Mucosa of rectum (tissue), 2 donors: ENCODE data around the gene NPHS1.

ENCODE experiments used
- H3K27ac ChIP-seq, 2 donors: one replicate each; pipeline ENCODE4 v1.7.0; 2013; ENCODE audit warnings: inconsistent platforms in 2 of 2, low read depth in 2 of 2, low read length in 2 of 2
- H3K27me3 ChIP-seq, 2 donors: one replicate each; pipeline ENCODE4 v1.7.0; 2013; ENCODE audit warnings: low read length in 2 of 2; ENCODE audit not compliant: control insufficient read depth in 2 of 2, insufficient read depth in 2 of 2
- H3K36me3 ChIP-seq, 2 donors: one replicate each; pipeline ENCODE4 v1.7.0; 2013; ENCODE audit warnings: low read length in 2 of 2; ENCODE audit not compliant: control insufficient read depth in 2 of 2, insufficient read depth in 2 of 2
- H3K4me1 ChIP-seq, 2 donors: one replicate each; pipeline ENCODE4 v1.7.0; 2013; ENCODE audit warnings: low read length in 2 of 2, mild to moderate bottlenecking in 1 of 2; ENCODE audit not compliant: control insufficient read depth in 2 of 2, insufficient read depth in 2 of 2
- H3K4me3 ChIP-seq, 2 donors: one replicate each; pipeline ENCODE4 v1.7.0; 2013; ENCODE audit warnings: low read length in 2 of 2
- H3K9ac ChIP-seq, 2 donors: one replicate each; pipeline ENCODE4 v1.7.0; 2013; ENCODE audit warnings: low read length in 2 of 2, low read depth in 1 of 2, mild to moderate bottlenecking in 1 of 2
- H3K9me3 ChIP-seq, 2 donors: one replicate each; pipeline ENCODE4 v1.7.0; 2013; ENCODE audit warnings: low read length in 2 of 2; ENCODE audit not compliant: control insufficient read depth in 2 of 2
- donor health status: healthy.
- donor health status: Normal muscosa, but diverticular disease.

The NPHS1 gene

GRCh38 chr19:35789195-35789977 is 62.9 kb downstream of the NPHS1 start:
- H3K27ac ChIP-seq: no peak overlapping the region
- no peak overlapping the region for H3K9ac ChIP-seq
- no peaks in the 10 kb centered on the region for H3K36me3 ChIP-seq
- no peaks in the 10 kb centered on the region for H3K27me3 ChIP-seq
- H3K4me3 ChIP-seq: no peak overlapping the region
- no peaks in the 10 kb centered on the region for H3K9me3 ChIP-seq
- no peaks in the 10 kb centered on the region for H3K4me1 ChIP-seq

- no peaks in the 10 kb centered on the region for H3K27me3 ChIP-seq
- H3K9me3 ChIP-seq: no peaks in the 10 kb centered on the region
- no peak overlapping the region for H3K27ac ChIP-seq
- H3K4me3 ChIP-seq: no peak overlapping the region
- no peak overlapping the region for H3K9ac ChIP-seq
- H3K36me3 ChIP-seq: no peaks in the 10 kb centered on the region
- no peaks in the 10 kb centered on the region for H3K4me1 ChIP-seq
Measured at GRCh38 chr19:35788205-35788960, 63.9 kb downstream of the NPHS1 start.

GRCh38 chr19:35787227-35787799 is 65.0 kb downstream of the NPHS1 start:
- Histone ChIP-seq H3K9ac (no peak overlapping the region), H3K4me3 (no peak overlapping the region), H3K27me3 (no peaks in the 10 kb centered on the region), H3K9me3 (no peaks in the 10 kb centered on the region), H3K4me1 (no peaks in the 10 kb centered on the region), H3K36me3 (no peaks in the 10 kb centered on the region), H3K27ac (no peak overlapping the region)

GRCh38 chr19:35786299-35787160 is 65.8 kb downstream of the NPHS1 start:
- H3K9ac ChIP-seq: no peak overlapping the region
- no peaks in the 10 kb centered on the region for H3K27me3 ChIP-seq
- no peak overlapping the region for H3K27ac ChIP-seq
- H3K4me3 ChIP-seq: no peak overlapping the region
- H3K9me3 ChIP-seq: no peaks in the 10 kb centered on the region
- no peaks in the 10 kb centered on the region for H3K4me1 ChIP-seq
- H3K36me3 ChIP-seq: peaks cover 0 to under 1% of the 10 kb centered on the region in 2 donors

GRCh38 chr19:35785339-35785627 is 67.0 kb downstream of the NPHS1 start:
- Histone ChIP-seq H3K9me3 (no peaks in the 10 kb centered on the region), H3K9ac (no peak overlapping the region), H3K4me3 (no peak overlapping the region), H3K4me1 (no peaks in the 10 kb centered on the region), H3K27ac (no peak overlapping the region), H3K27me3 (no peaks in the 10 kb centered on the region), H3K36me3 (peaks cover 0 to 3% of the 10 kb centered on the region in 2 donors)

- no peaks in the 10 kb centered on the region for H3K27me3 ChIP-seq
- H3K36me3 ChIP-seq: peaks cover 0 to 3% of the 10 kb centered on the region in 2 donors
- no peak overlapping the region for H3K4me3 ChIP-seq
- H3K9ac ChIP-seq: no peak overlapping the region
- H3K4me1 ChIP-seq: no peaks in the 10 kb centered on the region
- H3K27ac ChIP-seq: no peak overlapping the region
- H3K9me3 ChIP-seq: no peaks in the 10 kb centered on the region
Measured at GRCh38 chr19:35784503-35785338, 67.6 kb downstream of the NPHS1 start.

GRCh38 chr19:35783469-35784434 is 68.6 kb downstream of the NPHS1 start:
- peaks cover 2 to 3% of the 10 kb centered on the region in 2 donors for H3K36me3 ChIP-seq
- H3K4me3 ChIP-seq: no peak overlapping the region
- H3K9me3 ChIP-seq: no peaks in the 10 kb centered on the region
- H3K27me3 ChIP-seq: no peaks in the 10 kb centered on the region
- no peak overlapping the region for H3K9ac ChIP-seq
- no peaks in the 10 kb centered on the region for H3K4me1 ChIP-seq
- no peak overlapping the region for H3K27ac ChIP-seq

- no peak overlapping the region for H3K4me3 ChIP-seq
- H3K36me3 ChIP-seq: peaks cover 3 to 4% of the 10 kb centered on the region in 2 donors
- H3K4me1 ChIP-seq: no peaks in the 10 kb centered on the region
Measured at GRCh38 chr19:35782589-35782988, 69.7 kb downstream of the NPHS1 start.

More at GRCh38 chr19:35782589-35782988, 69.7 kb downstream of the NPHS1 start:
- Histone ChIP-seq H3K27me3 (no peaks in the 10 kb centered on the region), H3K27ac (no peak overlapping the region), H3K9me3 (no peaks in the 10 kb centered on the region), H3K9ac (no peak overlapping the region)
